Measurements from ENCODE around the gene RXRB.

Gene RXRB

GRCh38 chr6:33190504-33191107, 9.9 kb downstream of the RXRB start:
- no peak for DNase-seq (ENCODE audit: low spot score)
- no peaks in the 10 kb centered on the region for H3K4me1 ChIP-seq (ENCODE audit: insufficient read depth, poor library complexity, severe bottlenecking)
- H3K36me3 ChIP-seq (ENCODE audit: low read depth), result peaks cover 11% of the 10 kb centered on the region
- no peak for ATAC-seq (ENCODE audit: low read depth)
- no peak overlapping the region for H3K4me3 ChIP-seq (ENCODE audit: severe bottlenecking)
- TF ChIP-seq, protein P1, sequence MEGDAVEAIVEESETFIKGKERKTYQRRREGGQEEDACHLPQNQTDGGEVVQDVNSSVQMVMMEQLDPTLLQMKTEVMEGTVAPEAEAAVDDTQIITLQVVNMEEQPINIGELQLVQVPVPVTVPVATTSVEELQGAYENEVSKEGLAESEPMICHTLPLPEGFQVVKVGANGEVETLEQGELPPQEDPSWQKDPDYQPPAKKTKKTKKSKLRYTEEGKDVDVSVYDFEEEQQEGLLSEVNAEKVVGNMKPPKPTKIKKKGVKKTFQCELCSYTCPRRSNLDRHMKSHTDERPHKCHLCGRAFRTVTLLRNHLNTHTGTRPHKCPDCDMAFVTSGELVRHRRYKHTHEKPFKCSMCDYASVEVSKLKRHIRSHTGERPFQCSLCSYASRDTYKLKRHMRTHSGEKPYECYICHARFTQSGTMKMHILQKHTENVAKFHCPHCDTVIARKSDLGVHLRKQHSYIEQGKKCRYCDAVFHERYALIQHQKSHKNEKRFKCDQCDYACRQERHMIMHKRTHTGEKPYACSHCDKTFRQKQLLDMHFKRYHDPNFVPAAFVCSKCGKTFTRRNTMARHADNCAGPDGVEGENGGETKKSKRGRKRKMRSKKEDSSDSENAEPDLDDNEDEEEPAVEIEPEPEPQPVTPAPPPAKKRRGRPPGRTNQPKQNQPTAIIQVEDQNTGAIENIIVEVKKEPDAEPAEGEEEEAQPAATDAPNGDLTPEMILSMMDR (IDR thresholded peaks at IDR 0.05; ENCODE audit: poor library complexity, severe bottlenecking), result no peak
- no peaks in the 10 kb centered on the region for H3K9me3 ChIP-seq (ENCODE audit: severe bottlenecking)
- H3K27me3 ChIP-seq (ENCODE audit: insufficient read depth, poor library complexity, severe bottlenecking), result peaks cover 8% of the 10 kb centered on the region
- H3K27ac ChIP-seq (ENCODE audit: poor library complexity, severe bottlenecking), result no peak overlapping the region

GRCh38 chr6:33189625-33190448, 10.6 kb downstream of the RXRB start:
- 0 out of 2 replicates have a peak, but pooled peaks cover 6% of the 10 kb centered on the region for H3K36me3 ChIP-seq (ENCODE audit: low read depth)
- peaks cover 8% of the 10 kb centered on the region for H3K27me3 ChIP-seq (ENCODE audit: insufficient read depth, poor library complexity, severe bottlenecking)
- ATAC-seq (ENCODE audit: low read depth), result no peak
- TF ChIP-seq, protein P1 (IDR thresholded peaks at IDR 0.05; ENCODE audit: poor library complexity, severe bottlenecking), result no peak
- H3K4me3 ChIP-seq (ENCODE audit: severe bottlenecking), result no peak overlapping the region
- no peaks in the 10 kb centered on the region for H3K9me3 ChIP-seq (ENCODE audit: severe bottlenecking)
- H3K4me1 ChIP-seq (ENCODE audit: insufficient read depth, poor library complexity, severe bottlenecking), result no peaks in the 10 kb centered on the region
- no peak for DNase-seq (ENCODE audit: low spot score)
- no peak overlapping the region for H3K27ac ChIP-seq (ENCODE audit: poor library complexity, severe bottlenecking)

- ATAC-seq (ENCODE audit: low read depth), result no peak
Observed at GRCh38 chr6:33189164-33189563, 11.3 kb downstream of the RXRB start.

GRCh38 chr6:33187809-33188208, 12.7 kb downstream of the RXRB start:
- Histone ChIP-seq H3K4me1 (ENCODE audit: insufficient read depth, poor library complexity, severe bottlenecking) (no peaks in the 10 kb centered on the region), H3K36me3 (ENCODE audit: low read depth) (no peaks in the 10 kb centered on the region), H3K27ac (ENCODE audit: poor library complexity, severe bottlenecking) (no peak overlapping the region), H3K9me3 (ENCODE audit: severe bottlenecking) (no peaks in the 10 kb centered on the region), H3K27me3 (ENCODE audit: insufficient read depth, poor library complexity, severe bottlenecking) (peaks cover 8% of the 10 kb centered on the region), H3K4me3 (ENCODE audit: severe bottlenecking) (no peak overlapping the region)
- DNase-seq (ENCODE audit: low spot score) (no peak), ATAC-seq (ENCODE audit: low read depth) (no peak)
- TF ChIP-seq, protein P1 (IDR thresholded peaks at IDR 0.05; ENCODE audit: poor library complexity, severe bottlenecking), result no peak

More at GRCh38 chr6:33189164-33189563, 11.3 kb downstream of the RXRB start:
- DNase-seq (ENCODE audit: low spot score), result no peak
- no peaks in the 10 kb centered on the region for H3K9me3 ChIP-seq (ENCODE audit: severe bottlenecking)
- H3K27ac ChIP-seq (ENCODE audit: poor library complexity, severe bottlenecking), result no peak overlapping the region
- TF ChIP-seq, protein P1 (IDR thresholded peaks at IDR 0.05; ENCODE audit: poor library complexity, severe bottlenecking), result no peak
- 0 out of 2 replicates have a peak, but pooled peaks cover 2% of the 10 kb centered on the region for H3K36me3 ChIP-seq (ENCODE audit: low read depth)
- no peak overlapping the region for H3K4me3 ChIP-seq (ENCODE audit: severe bottlenecking)
- no peaks in the 10 kb centered on the region for H3K4me1 ChIP-seq (ENCODE audit: insufficient read depth, poor library complexity, severe bottlenecking)
- H3K27me3 ChIP-seq (ENCODE audit: insufficient read depth, poor library complexity, severe bottlenecking), result peaks cover 8% of the 10 kb centered on the region
